Tibial nerve (tissue), 4 donors: ENCODE results near the gene ZNF584.

ENCODE experiments used
- CTCF ChIP-seq, 5 experiments: fragments of 200-600 bp in 3 of 5; fragments of 450-650 bp in 2 of 5; sonication (generic) in 3 of 5; IDR thresholded peaks; one replicate each; pipeline ENCODE4 v1.5.1; 2016 to 2019; ENCODE audit warnings: antibody characterized with exemption in 5 of 5, mild to moderate bottlenecking in 3 of 5, moderate library complexity in 2 of 5
- EP300 ChIP-seq, 2 donors: sonication (generic); formaldehyde crosslinking; IDR thresholded peaks; one replicate each; pipeline ENCODE4 v1.6.1; 2017; ENCODE audit warnings: antibody characterized with exemption in 2 of 2, mild to moderate bottlenecking in 1 of 2
- POLR2A ChIP-seq, 2 donors: fragments of 450-650 bp; IDR thresholded peaks; one replicate each; pipeline ENCODE4 v1.6.1; 2017; ENCODE audit warnings: antibody characterized with exemption in 2 of 2, mild to moderate bottlenecking in 2 of 2, moderate library complexity in 2 of 2

GRCh38 chr19:58398545-58398944, 9.9 kb upstream of the ZNF584 start:
- TF ChIP-seq CTCF (IDR thresholded peaks at IDR 0.05) (no peak), EP300 (IDR thresholded peaks at IDR 0.05) (no peak), POLR2A (IDR thresholded peaks at IDR 0.05) (no peak)
